Spinal cord (tissue), 10 donors: ENCODE measurements around the gene LCN2. TPM values are rescaled to one million over a fixed set of nuclear protein-coding genes. Genes with fewer than 3 reads are reported as not detected.
"Not testable (repeated sequence)": the region's sequence is repeated elsewhere in the genome, so short reads cannot be mapped to it uniquely, and the experiment has no call there.

Experiments used
- DNase-seq, 6 donors: peaks; one replicate each; pipeline versions ENCODE4 v3.0.0 to v3.0.0-alpha.2; 2013 to 2015; ENCODE audit warnings: low spot score in 6 of 6, low read depth in 4 of 6
- H3K27ac ChIP-seq: one replicate; pipeline ENCODE4 v1.5.1; 2013; ENCODE audit warnings: low read depth, low read length, control low read depth
- H3K27me3 ChIP-seq: one replicate; pipeline ENCODE4 v1.6.1; 2013; ENCODE audit warnings: low read length; ENCODE audit not compliant: control insufficient read depth, insufficient read depth
- H3K36me3 ChIP-seq: one replicate; pipeline ENCODE4 v1.6.1; 2013; ENCODE audit warnings: low read length; ENCODE audit not compliant: control insufficient read depth, insufficient read depth
- H3K4me1 ChIP-seq: one replicate; pipeline ENCODE4 v1.6.1; 2013; ENCODE audit warnings: low read length; ENCODE audit not compliant: control insufficient read depth, insufficient read depth
- H3K4me3 ChIP-seq: one replicate; pipeline ENCODE4 v1.5.1; 2013; ENCODE audit warnings: low read depth, low read length, control low read depth
- H3K9me3 ChIP-seq: one replicate; pipeline ENCODE4 v1.6.1; 2013; ENCODE audit warnings: low read length; ENCODE audit not compliant: control insufficient read depth, insufficient read depth
- WGBS: methylation state at CpG from one replicate; pipeline ENCODE4 v1.1.5; 2013; ENCODE audit warnings: missing lambda C conversion rate; ENCODE audit not compliant: insufficient coverage; 5-methylcytosine and 5-hydroxymethylcytosine counted together
- polyA plus RNA-seq, 2 donors: library from polyadenylated mRNA; unstranded; fragments of 120-200 nt; gene quantifications; one replicate each; pipeline ENCODE4 v1.2.1, GENCODE V29; 2013; ENCODE audit not compliant: insufficient read length in 2 of 2
- total RNA-seq, 2 donors: library from RNA; depleted of rRNA in 1 of 2; stranded (reverse); fragments of 120-200 nt in 1 of 2; fragments of >200 nt in 1 of 2; gene quantifications; one replicate each; pipeline versions ENCODE4 v1.2.3 to v1.2.4, GENCODE V29; 2013 to 2014
- donor health status: healthy.

Gene LCN2
- total and polyA plus RNA-seq, 4 donors, result 0.28 to 14.1 (median 0.29) TPM; not detected in 1

DNA sequence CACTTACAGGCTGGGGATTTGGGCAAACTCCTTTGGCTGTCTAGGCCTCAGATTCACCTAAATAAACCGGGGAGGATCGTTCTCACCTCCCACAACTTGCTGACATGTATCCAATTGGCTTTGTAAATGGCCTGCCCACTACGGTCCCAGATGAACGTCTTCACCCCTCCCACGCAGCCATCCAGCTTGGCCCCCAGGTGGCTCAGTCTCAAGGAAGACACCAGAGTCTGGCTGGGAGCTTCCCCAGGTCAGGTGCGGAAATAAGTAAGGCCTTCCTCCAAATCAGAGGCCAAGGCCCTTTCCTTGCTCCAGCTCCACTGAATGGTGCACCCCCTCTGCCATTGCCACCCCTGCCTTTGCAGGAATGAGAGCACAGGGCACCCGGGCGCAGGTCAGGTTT, 30.7 kb downstream of the LCN2 start:
- no peak overlapping the region for H3K4me3 ChIP-seq
- H3K27ac ChIP-seq, result no peak overlapping the region
- peaks cover 86% of the 10 kb centered on the region for H3K36me3 ChIP-seq
- H3K9me3 ChIP-seq, result no peaks in the 10 kb centered on the region
- no peak for DNase-seq
- H3K27me3 ChIP-seq, result no peaks in the 10 kb centered on the region
- 100% methylated on average over 8 of the region's 8 CpGs for WGBS
- peaks cover 6% of the 10 kb centered on the region for H3K4me1 ChIP-seq

DNA sequence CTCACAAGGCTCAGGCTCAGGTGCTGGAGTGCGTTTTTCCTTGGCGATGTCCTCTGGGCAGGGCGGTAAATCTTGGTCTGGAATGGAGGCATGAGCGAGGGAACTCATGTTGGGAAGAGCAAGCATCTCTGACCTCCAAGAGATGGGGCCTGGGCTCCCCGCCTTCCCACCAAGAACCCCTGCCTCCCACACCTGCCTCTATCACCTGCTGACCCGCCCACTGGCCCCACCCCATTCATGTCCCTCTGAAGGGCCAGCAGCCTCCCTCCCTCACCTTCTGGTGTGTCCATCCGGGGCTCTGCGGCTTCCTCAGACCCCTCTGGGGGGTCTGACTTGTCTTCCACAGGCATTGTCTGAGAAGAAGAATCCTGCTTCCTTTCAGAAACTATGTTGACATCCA, 31.2 kb downstream of the LCN2 start:
- H3K27ac ChIP-seq, result no peak overlapping the region

DNA sequence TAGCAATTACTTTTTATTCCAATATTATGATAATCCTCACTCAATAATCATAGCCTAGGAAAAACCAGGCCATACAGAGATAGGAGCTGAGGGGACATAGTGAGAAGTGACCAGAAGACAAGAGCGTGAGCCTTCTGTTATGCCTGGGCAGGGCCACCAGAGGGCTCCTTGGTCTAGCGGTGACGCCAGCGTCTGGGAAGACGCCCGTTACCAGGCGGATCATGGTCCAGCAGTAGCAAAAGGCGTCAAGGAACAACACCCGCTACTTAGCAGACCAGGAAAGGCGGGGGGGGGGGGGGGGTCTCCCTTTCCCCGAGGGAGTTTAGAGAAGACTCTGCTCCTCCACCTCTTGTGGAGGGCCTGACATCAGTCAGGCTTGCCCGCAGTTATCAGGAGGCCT, 32.2 kb downstream of the LCN2 start:
- peak in 2 of 6 donors; percentile 48 to 50 for DNase-seq
- H3K27ac ChIP-seq, H3K27me3 ChIP-seq, H3K4me3 ChIP-seq, H3K9me3 ChIP-seq, H3K4me1 ChIP-seq: not testable (repeated sequence)
- WGBS, result 10% methylated on average over 2 of the region's 12 CpGs
- H3K36me3 ChIP-seq, result peaks cover 88% of the 10 kb centered on the region

More for the DNA sequence above, 31.2 kb downstream of the LCN2 start:
- Histone ChIP-seq H3K27me3 (no peaks in the 10 kb centered on the region), H3K4me3 (no peak overlapping the region), H3K4me1 (peaks cover 6% of the 10 kb centered on the region), H3K9me3 (no peaks in the 10 kb centered on the region), H3K36me3 (peaks cover 88% of the 10 kb centered on the region)
- DNase-seq, result no peak
- WGBS, result 99% methylated on average over 6 of the region's 8 CpGs

DNA sequence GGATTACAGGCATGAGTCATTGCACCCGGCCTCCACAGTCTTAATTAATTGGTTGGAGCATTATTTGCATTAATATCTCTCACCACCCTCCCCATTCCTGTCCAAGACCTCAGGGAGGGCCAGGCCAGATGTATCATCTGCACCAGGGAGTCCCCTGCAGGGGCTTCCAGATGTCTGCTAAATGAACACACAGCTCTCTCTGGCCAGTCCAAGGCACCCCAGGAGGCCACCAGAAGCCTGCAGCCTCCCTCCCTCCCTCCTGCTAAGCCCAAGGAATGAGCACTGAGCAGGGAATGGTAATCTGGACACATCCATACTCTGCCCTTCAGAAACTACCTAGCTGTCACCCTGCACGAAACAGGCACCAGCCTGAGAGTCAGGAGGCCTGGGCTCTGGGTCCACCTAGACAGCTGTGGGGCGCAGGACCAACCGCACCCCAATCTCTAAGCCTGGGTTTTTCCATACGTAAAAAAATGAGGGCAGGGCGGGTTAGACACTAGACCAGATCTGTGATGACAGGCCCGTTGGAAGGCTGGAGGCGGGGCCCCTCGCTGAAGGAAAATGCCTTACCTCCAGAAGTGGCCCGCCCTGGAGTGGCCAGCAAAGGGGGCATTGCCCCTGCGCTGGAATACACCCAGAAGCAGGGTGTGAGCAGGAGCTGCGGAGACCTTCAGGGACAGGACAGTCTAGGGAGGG, 33.8 kb downstream of the LCN2 start:
- peaks cover 78% of the 10 kb centered on the region for H3K36me3 ChIP-seq
- H3K9me3 ChIP-seq, result no peaks in the 10 kb centered on the region
- WGBS, result 96% methylated on average over 8 of the region's 12 CpGs
- peaks cover 6% of the 10 kb centered on the region for H3K4me1 ChIP-seq
- H3K4me3 ChIP-seq, result no peak overlapping the region
- H3K27me3 ChIP-seq, result no peaks in the 10 kb centered on the region
- DNase-seq, result no peak
- H3K27ac ChIP-seq, result no peak overlapping the region

DNA sequence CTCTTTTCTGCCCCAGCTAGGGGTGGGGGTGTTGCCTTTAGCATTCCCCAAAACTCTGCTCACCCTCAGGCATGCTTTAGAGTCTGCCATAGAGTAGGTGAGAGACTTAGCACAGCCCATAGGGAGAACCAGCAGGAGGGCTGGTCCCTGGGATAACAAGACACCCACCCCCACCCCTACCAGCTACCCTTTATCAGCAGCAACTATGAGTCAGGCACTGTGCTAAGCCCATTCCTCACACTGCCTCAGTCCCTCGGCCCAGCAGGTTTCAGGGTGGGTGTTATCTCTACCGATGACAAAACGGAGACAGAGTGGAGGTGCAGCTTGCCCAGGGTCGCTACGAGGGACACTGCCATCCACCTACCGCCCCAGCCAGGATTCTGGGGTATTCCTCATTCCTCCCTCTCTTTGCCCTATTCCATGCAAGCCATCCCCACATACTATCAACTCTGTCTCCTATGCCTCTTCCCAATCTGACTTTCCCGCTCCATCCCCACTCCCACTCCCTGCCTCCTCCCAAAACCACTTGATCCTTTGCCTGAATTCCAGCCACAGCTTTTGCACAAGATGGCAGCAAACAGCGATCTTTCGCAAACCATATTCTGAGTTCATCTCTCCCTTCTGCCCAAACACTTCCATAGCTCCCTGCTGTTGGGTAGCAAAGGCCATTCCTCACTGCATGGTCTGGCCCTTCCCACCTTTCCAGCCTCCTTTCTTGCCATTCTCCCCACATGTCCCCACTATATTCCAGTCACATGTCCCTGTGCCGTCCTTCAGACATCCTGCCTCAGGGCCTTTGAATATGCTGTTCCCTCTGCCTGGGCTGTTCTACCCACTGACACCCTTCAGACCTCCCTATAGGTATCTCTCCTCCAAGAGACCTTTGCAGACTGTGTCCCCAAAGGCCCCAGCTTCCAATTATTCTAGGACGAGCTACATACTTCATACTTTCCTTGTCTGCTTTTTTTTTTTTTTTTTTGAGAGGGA, 37.0 kb downstream of the LCN2 start:
- Histone ChIP-seq H3K9me3 (no peaks in the 10 kb centered on the region), H3K27me3 (no peaks in the 10 kb centered on the region), H3K36me3 (peaks cover 75% of the 10 kb centered on the region), H3K27ac (no peak overlapping the region), H3K4me3 (no peak overlapping the region), H3K4me1 (peaks cover 19% of the 10 kb centered on the region)
- no peak for DNase-seq
- 95% methylated on average over 10 of the region's 11 CpGs for WGBS

DNA sequence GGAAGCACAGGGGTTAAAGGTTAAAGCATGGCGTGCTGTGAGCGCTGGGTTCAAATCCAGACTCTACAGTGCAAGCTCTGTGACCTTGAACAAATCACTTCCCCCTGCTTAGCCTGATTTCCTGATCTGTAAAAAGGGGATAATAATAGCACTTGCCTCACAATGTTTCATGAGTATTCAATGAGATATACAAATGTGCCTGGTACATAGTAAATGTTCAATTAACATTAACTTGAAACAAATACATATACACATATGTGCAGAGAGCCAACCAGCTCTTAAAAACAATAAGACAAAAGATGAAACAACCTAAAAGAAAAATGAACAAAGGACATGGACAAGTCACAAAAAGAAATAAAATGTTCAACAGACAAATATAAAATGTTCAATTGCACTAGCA, 38.1 kb downstream of the LCN2 start:
- H3K36me3 ChIP-seq, result peaks cover 72% of the 10 kb centered on the region
- DNase-seq, result no peak
- no peak overlapping the region for H3K27ac ChIP-seq
- whole genome bisulfite sequencing, result no CpG with 5 or more reads among the region's 2 CpGs
- H3K27me3 ChIP-seq, result no peaks in the 10 kb centered on the region
- H3K4me1 ChIP-seq, result peaks cover 26% of the 10 kb centered on the region
- no peaks in the 10 kb centered on the region for H3K9me3 ChIP-seq
- no peak overlapping the region for H3K4me3 ChIP-seq

DNA sequence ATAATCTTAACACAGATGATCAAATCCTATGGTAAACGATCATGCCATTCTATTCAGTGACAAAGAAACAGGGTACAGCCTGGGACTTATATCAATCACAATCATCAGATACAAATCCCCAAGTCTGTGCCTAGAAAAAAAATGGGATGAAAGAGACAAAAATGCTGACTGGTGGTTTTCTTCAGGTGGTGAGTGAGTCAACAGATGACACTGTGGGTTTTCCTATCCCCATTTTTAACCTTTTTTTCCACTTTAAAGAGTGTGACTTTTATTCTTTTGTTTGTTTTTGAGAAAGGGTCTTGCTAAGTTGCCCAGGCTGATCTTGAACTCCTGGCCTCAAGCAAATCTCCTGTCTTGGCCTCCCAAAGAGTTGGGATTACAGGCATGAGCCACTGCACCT, 39.0 kb downstream of the LCN2 start:
- Histone ChIP-seq H3K9me3 (no peaks in the 10 kb centered on the region), H3K4me1 (peaks cover 29% of the 10 kb centered on the region), H3K4me3 (no peak overlapping the region), H3K27ac (no peak overlapping the region), H3K36me3 (peaks cover 64% of the 10 kb centered on the region), H3K27me3 (no peaks in the 10 kb centered on the region)
- no peak for DNase-seq
- WGBS, result no CpG with 5 or more reads among the region's 1 CpG

DNA sequence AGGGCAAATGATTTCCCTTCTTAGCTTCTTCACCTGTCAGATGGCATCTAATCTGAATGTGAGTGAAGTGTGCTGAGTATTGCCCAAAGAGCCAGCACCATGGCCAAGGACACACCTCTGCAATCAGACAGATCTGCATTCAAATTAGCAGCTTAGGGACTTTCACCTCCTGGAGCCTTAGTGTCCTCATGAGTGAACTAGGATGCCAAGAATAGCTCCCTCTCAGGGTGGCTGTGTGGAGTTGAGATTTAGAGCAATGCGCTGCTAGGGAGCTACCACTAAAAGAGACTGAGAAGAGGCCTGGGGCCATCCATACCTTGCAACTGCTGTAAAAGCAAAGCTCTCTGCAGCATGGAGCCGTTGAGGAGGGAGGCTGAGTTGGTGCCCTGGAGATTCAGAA, 40.8 kb downstream of the LCN2 start:
- H3K36me3 ChIP-seq, result peaks cover 48% of the 10 kb centered on the region
- no peak for DNase-seq
- no peaks in the 10 kb centered on the region for H3K27me3 ChIP-seq
- H3K9me3 ChIP-seq, result no peaks in the 10 kb centered on the region
- WGBS, result 72% methylated on average over 2 of the region's 2 CpGs
- H3K27ac ChIP-seq, result no peak overlapping the region
- peaks cover 32% of the 10 kb centered on the region for H3K4me1 ChIP-seq
- H3K4me3 ChIP-seq, result no peak overlapping the region

DNA sequence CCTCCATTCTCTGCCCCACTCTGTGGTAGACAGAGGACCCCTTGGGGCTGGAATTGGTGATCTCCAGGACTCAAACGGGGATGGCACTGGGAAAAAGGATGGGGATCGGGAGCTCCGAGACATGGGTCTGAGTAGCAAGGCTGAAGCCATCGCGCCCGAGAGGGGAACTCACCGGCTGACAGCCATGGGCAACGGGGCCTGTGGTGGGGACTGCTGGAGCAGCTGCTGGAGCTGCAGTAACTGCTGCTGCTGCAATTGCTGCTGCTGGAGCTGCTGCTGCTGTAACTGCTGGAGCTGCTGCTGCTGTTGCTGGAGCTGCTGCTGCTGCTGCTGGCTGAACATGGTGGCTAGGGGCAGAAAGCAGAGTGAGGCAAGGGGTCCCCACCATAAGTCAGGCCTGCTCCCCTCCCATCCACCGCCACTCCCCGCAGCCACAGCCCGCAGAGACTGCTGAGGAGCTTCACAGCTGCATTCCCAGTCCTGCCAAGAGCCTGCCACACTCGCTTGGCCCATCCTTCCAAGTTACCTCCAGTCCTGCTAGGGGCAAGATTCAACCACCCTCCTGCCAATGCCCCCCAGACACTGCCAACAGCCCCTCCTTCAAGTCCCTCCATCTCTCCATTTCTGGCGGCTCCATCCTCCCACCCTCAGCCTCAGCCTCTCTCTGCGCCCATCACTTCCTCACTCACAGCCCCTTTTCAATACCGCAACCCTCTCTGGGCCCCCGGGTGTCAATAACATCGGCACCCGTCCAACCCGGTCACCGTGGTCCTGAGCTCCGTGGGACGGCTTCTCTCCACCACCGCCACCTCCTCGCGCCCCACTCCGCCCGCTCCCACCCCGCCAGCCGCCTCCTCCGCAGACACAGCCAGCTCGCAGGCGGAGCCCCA, 41.5 kb downstream of the LCN2 start:
- peak in 2 of 6 donors; percentile 53 to 55 for DNase-seq
- Histone ChIP-seq H3K4me1 (peaks cover 32% of the 10 kb centered on the region), H3K36me3 (peaks cover 40% of the 10 kb centered on the region), H3K27ac (peak overlapping the region; percentile 73), H3K27me3 (no peaks in the 10 kb centered on the region), H3K9me3 (no peaks in the 10 kb centered on the region), H3K4me3 (peak overlapping the region; percentile 83)
- WGBS, result 16% methylated on average over 31 of the region's 32 CpGs
